ENCODE results near the gene CIZ1. TPM values are rescaled to one million over a fixed set of nuclear protein-coding genes. Genes with fewer than 3 reads are reported as not detected.

Gene CIZ1
- total and polyA plus RNA-seq, 2 of the 13 experiments (the other 11 are each of a cell fraction or from before 2014, with no cell fraction given) = 30.6 to 50.3 TPM

DNA sequence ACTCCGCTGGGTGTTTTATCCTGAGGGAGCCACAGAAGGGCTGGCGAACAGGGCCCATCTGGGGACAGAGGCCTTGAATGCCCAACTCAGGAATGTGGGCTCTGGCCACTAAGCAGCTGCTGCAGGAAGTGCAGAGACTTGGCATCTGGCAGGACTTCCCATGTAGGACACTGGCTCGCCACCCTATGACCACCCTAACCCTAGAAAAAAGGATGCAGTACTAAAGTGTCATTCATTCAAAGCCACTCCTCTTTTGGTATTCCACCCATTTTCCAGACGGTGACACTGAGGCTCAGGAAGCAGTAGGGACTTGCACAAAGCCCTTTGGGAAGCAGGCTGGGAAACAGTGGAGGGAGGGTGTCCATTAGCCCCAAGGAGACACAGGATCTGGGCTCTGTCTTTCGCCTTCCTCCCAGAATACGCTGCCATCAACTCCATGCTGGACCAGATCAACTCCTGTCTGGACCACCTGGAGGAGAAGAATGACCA lies 28.3 kb downstream of the CIZ1 start (continued):
- TF ChIP-seq FOXK2 (IDR thresholded peaks at IDR 0.05) (no peak), ZNF605 (CRISPR knock-in tag; IDR thresholded peaks at IDR 0.05) (no peak)

DNA sequence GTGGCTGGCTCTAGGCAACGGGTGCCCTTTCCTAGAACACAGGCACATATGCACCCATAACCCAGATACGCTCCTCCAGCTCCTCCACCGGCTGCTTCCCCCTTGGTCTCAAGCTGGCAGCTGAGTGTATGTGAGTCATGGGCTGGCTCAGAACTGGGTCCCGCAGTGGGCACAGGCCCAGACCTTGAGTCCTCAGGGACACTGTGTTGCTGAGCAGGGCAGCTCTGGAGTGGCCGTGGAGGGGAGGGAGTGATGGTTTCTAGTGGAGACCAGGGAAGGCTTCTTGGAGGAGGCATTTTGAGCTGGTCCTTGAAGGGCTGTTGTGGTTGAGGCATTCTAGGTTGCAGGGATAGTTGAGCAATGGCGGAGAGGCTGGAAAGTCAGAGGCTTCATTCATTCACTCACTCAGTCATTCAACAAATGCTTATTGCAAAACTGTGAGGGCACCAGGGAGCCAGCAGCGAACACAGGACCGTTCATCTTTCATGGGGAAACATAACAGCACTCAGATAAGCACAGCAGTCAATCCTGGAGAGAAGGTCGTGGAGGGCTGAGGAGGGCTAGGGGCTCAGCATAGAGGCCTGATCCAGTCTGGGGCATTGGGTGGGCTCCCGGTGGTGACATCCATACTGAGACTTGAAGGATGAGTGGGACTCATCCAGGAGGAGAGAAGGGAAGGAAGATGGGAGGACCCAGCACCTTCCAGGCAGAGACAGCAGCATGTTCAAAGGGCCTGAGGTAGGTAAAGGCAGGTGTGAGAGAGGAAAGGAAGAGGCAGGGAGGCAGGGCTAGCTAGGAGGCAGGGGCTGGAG lies 29.0 kb downstream of the CIZ1 start:
- intact Hi-C loops (cut with micrococcal nuclease; ENCODE audit: unreplicated experiment) (no loop called here), in situ Hi-C loops (cut with HindIII; ENCODE audit: extremely low pct_ligation_motif_present, low pct_unique_long_range_greater_than_20kb) (no loop called here)
- peaks cover 9 to 37% of the 10 kb centered on the region in 2 experiments; a peak in 4 of 5 replicates for H3K36me3 ChIP-seq (replicated peaks in 1 of 2; ENCODE audit: control insufficient read depth in 1 of 2, insufficient read depth in 2 of 2, low read length in 2 of 2)
- no peak overlapping the region for H3K9ac ChIP-seq (ENCODE audit: insufficient read depth, low read depth, low read length)
- ATAC-seq = no peak
- H3K4me3 ChIP-seq (replicated peaks in 1 of 3; ENCODE audit: insufficient read depth in 1 of 3, low read depth in 2 of 3, low read length in 3 of 3) = no peak overlapping the region
- ChIA-PET CTCF (ENCODE audit: low intra/inter-chr PET ratio, low total read pairs) (no interaction called here), POLR2A (no interaction called here)
- no peak overlapping the region for H3K27ac ChIP-seq (ENCODE audit: extremely low read length, insufficient read depth, low read length)
- no peak overlapping the region for H2AFZ ChIP-seq (ENCODE audit: low read length)
- WGBS (ENCODE audit: low lambda C conversion rate) = 96% methylated on average over 9 of the region's 10 CpGs
- BruUV-seq (replicated peaks) = no TSS peak
- no peaks in the 10 kb centered on the region for H4K20me1 ChIP-seq (ENCODE audit: insufficient read depth, low read length)
- H3K4me1 ChIP-seq (ENCODE audit: insufficient read depth, low read length) = peaks cover 16% of the 10 kb centered on the region
- H3K9me3 ChIP-seq (ENCODE audit: low read length) = no peaks in the 10 kb centered on the region
- DNase-seq (ENCODE audit: low spot score) = no peak
- H3K4me2 ChIP-seq (ENCODE audit: low read depth, low read length) = no peak overlapping the region
- no peak for FAIRE-seq
- no peaks in the 10 kb centered on the region for H3K79me2 ChIP-seq (ENCODE audit: insufficient read depth, low read length)
- TF ChIP-seq ZNF337 (CRISPR knock-in tag; IDR thresholded peaks at IDR 0.05; ENCODE audit: borderline replicate concordance, low read depth) (no peak), ZNF138 (CRISPR knock-in tag; IDR thresholded peaks at IDR 0.05; ENCODE audit: low read depth) (no peak)
- TF ChIP-seq, protein P1, sequence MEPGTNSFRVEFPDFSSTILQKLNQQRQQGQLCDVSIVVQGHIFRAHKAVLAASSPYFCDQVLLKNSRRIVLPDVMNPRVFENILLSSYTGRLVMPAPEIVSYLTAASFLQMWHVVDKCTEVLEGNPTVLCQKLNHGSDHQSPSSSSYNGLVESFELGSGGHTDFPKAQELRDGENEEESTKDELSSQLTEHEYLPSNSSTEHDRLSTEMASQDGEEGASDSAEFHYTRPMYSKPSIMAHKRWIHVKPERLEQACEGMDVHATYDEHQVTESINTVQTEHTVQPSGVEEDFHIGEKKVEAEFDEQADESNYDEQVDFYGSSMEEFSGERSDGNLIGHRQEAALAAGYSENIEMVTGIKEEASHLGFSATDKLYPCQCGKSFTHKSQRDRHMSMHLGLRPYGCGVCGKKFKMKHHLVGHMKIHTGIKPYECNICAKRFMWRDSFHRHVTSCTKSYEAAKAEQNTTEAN (CRISPR knock-in tag; conservative IDR thresholded peaks at IDR 0.05) = no peak
- no peaks in the 10 kb centered on the region for H3K27me3 ChIP-seq (ENCODE audit: control insufficient read depth in 1 of 2, insufficient read depth in 2 of 2, low read length in 2 of 2)

All from HepG2 (cell line).